IPS-20b (cell line): ENCODE data around the gene EPHB4.
"Not testable (repeated sequence)": the region's sequence is repeated elsewhere in the genome, so short reads cannot be mapped to it uniquely, and the experiment has no call there.

Experiments
- H3K27ac ChIP-seq: one replicate; pipeline ENCODE4 v1.5.1; 2013; ENCODE audit warnings: low read length
- H3K27me3 ChIP-seq: 2 replicates; pipeline ENCODE4 v1.6.1; 2013; ENCODE audit warnings: mild to moderate bottlenecking, low read length, inconsistent platforms; ENCODE audit not compliant: insufficient read depth
- H3K36me3 ChIP-seq: 2 replicates; pipeline ENCODE4 v1.6.1; 2013; ENCODE audit warnings: low read depth, mild to moderate bottlenecking, inconsistent platforms, low read length, moderate library complexity; ENCODE audit not compliant: insufficient read depth
- H3K4me1 ChIP-seq: 2 replicates; pipeline ENCODE4 v1.6.1; 2013; ENCODE audit warnings: mild to moderate bottlenecking, control low read depth, inconsistent platforms, low read length, moderate library complexity; ENCODE audit not compliant: insufficient read depth
- H3K4me3 ChIP-seq: 2 replicates; pipeline ENCODE4 v1.5.1; 2013; ENCODE audit warnings: mild to moderate bottlenecking, low read length, inconsistent platforms
- H3K9ac ChIP-seq: 2 replicates; pipeline ENCODE4 v1.6.1; 2013; ENCODE audit warnings: low read depth, mild to moderate bottlenecking, inconsistent platforms, low read length, moderate library complexity
- H3K9me3 ChIP-seq: 2 replicates; pipeline ENCODE4 v1.6.1; 2013; ENCODE audit warnings: mild to moderate bottlenecking, low read depth, low read length, inconsistent platforms; ENCODE audit not compliant: insufficient read depth

Gene EPHB4

GRCh38 chr7:100825751-100826513, 1.4 kb downstream of the EPHB4 start:
- H3K27me3 ChIP-seq = no peaks in the 10 kb centered on the region
- H3K9me3 ChIP-seq = no peaks in the 10 kb centered on the region
- peaks cover 7% of the 10 kb centered on the region; the same call in 1 of the 2 replicates for H3K4me1 ChIP-seq
- H3K27ac ChIP-seq = peak overlapping the region; percentile 9
- H3K4me3 ChIP-seq = peak overlapping the region; percentile 96
- peaks cover 37% of the 10 kb centered on the region for H3K36me3 ChIP-seq
- peak overlapping the region; percentile 94 for H3K9ac ChIP-seq

DNA sequence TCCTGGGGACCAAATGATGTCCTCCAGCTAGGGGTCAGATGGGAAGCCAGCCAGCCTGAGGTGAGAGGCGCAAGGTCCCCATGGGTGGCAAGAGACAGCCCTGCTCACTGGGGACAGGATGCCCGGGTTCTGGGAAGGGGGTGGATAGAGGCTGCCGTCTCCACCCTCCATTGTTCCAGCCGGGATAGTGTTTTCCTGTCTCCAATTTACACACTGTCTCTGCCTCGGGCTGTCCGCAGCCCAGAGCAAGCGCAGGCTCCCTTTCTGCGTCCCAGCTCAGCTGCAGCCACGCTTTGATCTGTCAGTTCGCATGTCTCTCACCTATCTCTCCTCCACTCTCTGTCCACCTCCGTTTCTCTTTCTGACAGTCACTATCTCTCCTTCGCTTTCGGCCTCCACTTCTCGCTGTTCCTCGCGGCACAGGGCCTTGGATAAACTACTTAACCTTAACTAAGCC, 2.1 kb downstream of the EPHB4 start:
- peak overlapping the region; percentile 96 for H3K4me3 ChIP-seq

GRCh38 chr7:100824499-100825214, 2.7 kb downstream of the EPHB4 start:
- H3K9ac ChIP-seq = peak overlapping the region; percentile 94; the same call in 1 of the 2 replicates
- peaks cover 50% of the 10 kb centered on the region for H3K36me3 ChIP-seq
- no peak overlapping the region for H3K27ac ChIP-seq
- no peaks in the 10 kb centered on the region for H3K27me3 ChIP-seq
- peaks cover 7% of the 10 kb centered on the region; the same call in 1 of the 2 replicates for H3K4me1 ChIP-seq
- H3K4me3 ChIP-seq = peak overlapping the region; percentile 96
- no peaks in the 10 kb centered on the region for H3K9me3 ChIP-seq

More for the DNA sequence above, 2.1 kb downstream of the EPHB4 start:
- Histone ChIP-seq H3K36me3 (peaks cover 44% of the 10 kb centered on the region), H3K9me3 (no peaks in the 10 kb centered on the region), H3K9ac (peak overlapping the region; percentile 94; the same call in 1 of the 2 replicates), H3K27me3 (no peaks in the 10 kb centered on the region), H3K4me1 (peaks cover 7% of the 10 kb centered on the region; the same call in 1 of the 2 replicates), H3K27ac (no peak overlapping the region)

GRCh38 chr7:100823534-100823933, 3.8 kb downstream of the EPHB4 start:
- Histone ChIP-seq H3K27me3 (no peaks in the 10 kb centered on the region), H3K27ac (no peak overlapping the region), H3K4me3 (no peak overlapping the region), H3K4me1 (peaks cover 7% of the 10 kb centered on the region; the same call in 1 of the 2 replicates), H3K9ac (no peak overlapping the region), H3K36me3 (peaks cover 61% of the 10 kb centered on the region), H3K9me3 (no peaks in the 10 kb centered on the region)

- Histone ChIP-seq H3K9me3 (no peaks in the 10 kb centered on the region), H3K27ac (no peak overlapping the region), H3K27me3 (no peaks in the 10 kb centered on the region), H3K4me1 (peaks cover 7% of the 10 kb centered on the region; the same call in 1 of the 2 replicates), H3K4me3 (no peak overlapping the region), H3K9ac (no peak overlapping the region), H3K36me3 (peaks cover 65% of the 10 kb centered on the region)
These were observed 4.2 kb downstream of the EPHB4 start for GRCh38 chr7:100823140-100823525.

- no peaks in the 10 kb centered on the region for H3K27me3 ChIP-seq
- peaks cover 7% of the 10 kb centered on the region; the same call in 1 of the 2 replicates for H3K4me1 ChIP-seq
- peaks cover 71% of the 10 kb centered on the region for H3K36me3 ChIP-seq
- H3K9me3 ChIP-seq = no peaks in the 10 kb centered on the region
- H3K4me3 ChIP-seq = no peak overlapping the region
- H3K9ac ChIP-seq = no peak overlapping the region
- H3K27ac ChIP-seq = no peak overlapping the region
These were observed 4.8 kb downstream of the EPHB4 start for GRCh38 chr7:100822236-100823139.

DNA sequence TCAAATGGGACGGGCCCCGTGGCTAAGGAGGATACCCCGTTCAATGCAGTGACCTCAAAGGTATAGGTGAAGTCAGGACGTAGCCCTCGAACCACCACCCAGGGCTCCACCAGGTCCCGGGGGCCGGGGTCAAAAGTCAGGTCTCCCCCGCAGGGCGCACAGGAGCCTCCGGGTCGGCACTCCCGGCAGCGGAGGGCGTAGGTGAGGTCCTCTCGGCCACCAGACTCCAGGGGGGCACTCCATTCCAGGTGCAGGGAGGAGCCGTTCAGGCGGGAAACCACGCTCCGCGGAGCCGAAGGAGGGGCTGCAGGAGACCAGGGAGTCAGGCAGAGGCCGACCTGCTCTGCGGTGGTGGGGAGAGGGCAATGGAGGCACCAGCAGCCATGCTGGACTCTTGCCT, 7.7 kb downstream of the EPHB4 start:
- H3K27me3 ChIP-seq = no peaks in the 10 kb centered on the region
- no peaks in the 10 kb centered on the region for H3K9me3 ChIP-seq
- peaks cover 98% of the 10 kb centered on the region for H3K36me3 ChIP-seq
- H3K9ac ChIP-seq = no peak overlapping the region
- H3K4me3 ChIP-seq = no peak overlapping the region
- H3K4me1 ChIP-seq = no peaks in the 10 kb centered on the region
- H3K27ac ChIP-seq = no peak overlapping the region

DNA sequence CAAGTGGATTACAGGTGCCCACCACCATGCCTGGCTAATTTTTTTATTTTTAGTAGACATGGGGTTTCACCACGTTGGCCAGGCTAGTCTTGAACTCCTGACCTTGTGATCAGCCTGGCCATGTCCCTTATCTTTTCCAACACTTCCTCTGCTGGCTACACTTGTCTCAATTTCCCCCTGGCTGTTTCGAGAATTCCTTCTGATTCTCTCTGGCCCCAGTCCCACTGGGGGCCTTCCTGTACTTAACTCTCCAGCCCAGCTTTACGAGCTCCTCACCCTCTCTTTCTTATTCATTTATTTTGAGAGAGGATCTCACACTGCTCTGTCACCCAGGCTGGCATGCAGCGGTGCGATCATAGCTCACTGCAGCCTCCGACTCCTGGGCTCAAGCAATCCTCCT, 8.5 kb downstream of the EPHB4 start:
- H3K27ac ChIP-seq = no peak overlapping the region
- peaks cover 98% of the 10 kb centered on the region for H3K36me3 ChIP-seq
- no peak overlapping the region for H3K9ac ChIP-seq
- no peaks in the 10 kb centered on the region for H3K4me1 ChIP-seq
- H3K9me3 ChIP-seq = no peaks in the 10 kb centered on the region
- no peak overlapping the region for H3K4me3 ChIP-seq
- H3K27me3 ChIP-seq = no peaks in the 10 kb centered on the region

- Histone ChIP-seq H3K36me3 (peaks cover 98% of the 10 kb centered on the region), H3K27ac (no peak overlapping the region), H3K27me3 (no peaks in the 10 kb centered on the region)
These were observed 9.0 kb downstream of the EPHB4 start for GRCh38 chr7:100818366-100818765.

DNA sequence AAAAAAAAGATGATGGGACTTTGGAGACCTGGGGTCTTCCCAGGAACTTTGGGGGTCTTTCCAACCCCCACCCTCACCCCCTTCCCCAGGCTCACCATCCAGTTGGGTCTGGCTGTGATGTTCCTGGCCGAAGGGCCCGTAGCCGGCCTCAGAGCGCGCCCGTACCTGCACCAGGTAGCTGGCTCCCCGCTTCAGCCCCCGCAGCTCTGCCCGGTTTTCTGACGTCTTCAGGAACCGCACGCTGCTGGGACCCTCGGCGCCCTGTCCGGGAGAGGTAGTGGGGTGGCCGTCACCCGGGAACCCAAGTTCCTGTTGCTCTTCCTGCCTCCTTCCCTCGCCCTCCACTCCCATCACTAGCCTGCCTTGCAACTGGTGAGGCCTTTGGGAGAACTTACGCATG, 10.2 kb downstream of the EPHB4 start:
- H3K36me3 ChIP-seq = peaks cover 98% of the 10 kb centered on the region

More at GRCh38 chr7:100818366-100818765, 9.0 kb downstream of the EPHB4 start:
- Histone ChIP-seq H3K9me3 (no peaks in the 10 kb centered on the region), H3K4me3 (no peak overlapping the region), H3K9ac (no peak overlapping the region), H3K4me1 (no peaks in the 10 kb centered on the region)

DNA sequence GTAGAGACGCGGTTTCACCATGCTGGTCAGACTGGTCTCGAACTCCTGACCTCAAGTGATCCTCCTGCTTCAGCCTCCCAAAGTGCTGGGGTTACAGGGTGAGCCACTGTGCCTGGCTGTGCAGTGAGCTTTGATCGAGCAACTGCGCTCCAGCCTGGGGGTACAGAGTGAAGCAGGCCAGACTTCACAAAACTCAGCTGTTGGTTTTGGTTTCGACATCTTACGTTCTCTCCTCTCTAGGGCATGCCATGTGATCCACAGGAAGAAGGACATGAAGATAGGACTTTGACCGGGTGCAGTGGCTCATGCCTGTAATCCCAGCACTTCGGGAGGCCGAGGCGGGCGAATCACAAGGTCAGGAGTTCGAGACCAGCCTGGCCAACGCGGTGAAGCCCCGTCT, 10.8 kb downstream of the EPHB4 start:
- not testable (repeated sequence) for H3K9me3 ChIP-seq, H3K27me3 ChIP-seq, H3K4me3 ChIP-seq, H3K9ac ChIP-seq, H3K27ac ChIP-seq, H3K4me1 ChIP-seq
- H3K36me3 ChIP-seq = peaks cover 98% of the 10 kb centered on the region

More for the DNA sequence above, 10.2 kb downstream of the EPHB4 start:
- no peaks in the 10 kb centered on the region for H3K4me1 ChIP-seq
- no peaks in the 10 kb centered on the region for H3K9me3 ChIP-seq
- H3K27me3 ChIP-seq = no peaks in the 10 kb centered on the region
- no peak overlapping the region for H3K27ac ChIP-seq
- H3K4me3 ChIP-seq = no peak overlapping the region
- H3K9ac ChIP-seq = no peak overlapping the region
